Fibroblast of villous mesenchyme (primary cell): ENCODE results near the gene ITGA6. TPM values are rescaled to one million over a fixed set of nuclear protein-coding genes. Genes with fewer than 3 reads are reported as not detected.

ENCODE experiments used
- DNase-seq: peaks from one replicate; pipeline ENCODE4 v3.0.0-alpha.2; 2010; ENCODE audit warnings: low read depth
- H3K4me3 ChIP-seq: 2 replicates; pipeline ENCODE4 v1.5.1; 2011; ENCODE audit warnings: low read depth, mild to moderate bottlenecking, low read length
- total RNA-seq: library from RNA; depleted of rRNA; stranded (reverse); fragments of >200 nt; gene quantifications from 2 replicates; pipeline ENCODE4 v1.2.3, GENCODE V29; 2012
- TF ChIP-seq, protein P1 (sequence below): IDR thresholded peaks from 2 replicates; pipeline ENCODE4 v1.5.1; 2012; ENCODE audit warnings: low read depth, mild to moderate bottlenecking, low read length; ENCODE audit not compliant: insufficient read depth

The ITGA6 gene
- total RNA-seq, 1 donor: 131 TPM

DNA sequence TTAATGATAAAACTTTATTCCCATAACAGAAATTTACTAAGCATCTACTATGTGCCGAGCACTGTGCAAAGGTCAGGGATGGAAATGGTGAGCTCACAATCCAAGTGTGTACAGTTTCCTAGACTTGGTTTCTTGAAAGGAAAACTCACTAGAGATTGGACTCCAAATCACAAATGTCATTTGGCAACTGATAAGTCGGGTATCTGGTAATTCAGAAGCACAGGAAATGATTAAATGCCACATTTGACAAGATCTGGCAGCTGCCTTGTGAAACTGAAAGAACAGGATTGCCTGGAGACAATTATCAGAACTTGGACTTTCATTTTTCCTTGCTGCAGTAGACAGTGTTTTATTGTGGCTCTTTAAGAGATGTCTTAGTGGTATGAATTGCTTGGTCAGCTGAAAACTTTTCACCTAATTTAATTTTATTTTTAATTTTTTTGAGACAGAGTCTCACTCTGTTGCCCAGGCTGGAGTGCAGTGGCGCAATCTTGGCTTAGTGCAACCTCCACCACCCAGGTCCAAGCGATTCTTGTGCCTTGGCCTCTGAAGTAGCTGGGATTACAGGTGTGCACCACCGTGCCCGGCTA, 19.2 kb downstream of the ITGA6 start:
- DNase-seq: no peak
- H3K4me3 ChIP-seq: no peak overlapping the region
- TF ChIP-seq, protein P1, sequence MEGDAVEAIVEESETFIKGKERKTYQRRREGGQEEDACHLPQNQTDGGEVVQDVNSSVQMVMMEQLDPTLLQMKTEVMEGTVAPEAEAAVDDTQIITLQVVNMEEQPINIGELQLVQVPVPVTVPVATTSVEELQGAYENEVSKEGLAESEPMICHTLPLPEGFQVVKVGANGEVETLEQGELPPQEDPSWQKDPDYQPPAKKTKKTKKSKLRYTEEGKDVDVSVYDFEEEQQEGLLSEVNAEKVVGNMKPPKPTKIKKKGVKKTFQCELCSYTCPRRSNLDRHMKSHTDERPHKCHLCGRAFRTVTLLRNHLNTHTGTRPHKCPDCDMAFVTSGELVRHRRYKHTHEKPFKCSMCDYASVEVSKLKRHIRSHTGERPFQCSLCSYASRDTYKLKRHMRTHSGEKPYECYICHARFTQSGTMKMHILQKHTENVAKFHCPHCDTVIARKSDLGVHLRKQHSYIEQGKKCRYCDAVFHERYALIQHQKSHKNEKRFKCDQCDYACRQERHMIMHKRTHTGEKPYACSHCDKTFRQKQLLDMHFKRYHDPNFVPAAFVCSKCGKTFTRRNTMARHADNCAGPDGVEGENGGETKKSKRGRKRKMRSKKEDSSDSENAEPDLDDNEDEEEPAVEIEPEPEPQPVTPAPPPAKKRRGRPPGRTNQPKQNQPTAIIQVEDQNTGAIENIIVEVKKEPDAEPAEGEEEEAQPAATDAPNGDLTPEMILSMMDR: no peak

DNA sequence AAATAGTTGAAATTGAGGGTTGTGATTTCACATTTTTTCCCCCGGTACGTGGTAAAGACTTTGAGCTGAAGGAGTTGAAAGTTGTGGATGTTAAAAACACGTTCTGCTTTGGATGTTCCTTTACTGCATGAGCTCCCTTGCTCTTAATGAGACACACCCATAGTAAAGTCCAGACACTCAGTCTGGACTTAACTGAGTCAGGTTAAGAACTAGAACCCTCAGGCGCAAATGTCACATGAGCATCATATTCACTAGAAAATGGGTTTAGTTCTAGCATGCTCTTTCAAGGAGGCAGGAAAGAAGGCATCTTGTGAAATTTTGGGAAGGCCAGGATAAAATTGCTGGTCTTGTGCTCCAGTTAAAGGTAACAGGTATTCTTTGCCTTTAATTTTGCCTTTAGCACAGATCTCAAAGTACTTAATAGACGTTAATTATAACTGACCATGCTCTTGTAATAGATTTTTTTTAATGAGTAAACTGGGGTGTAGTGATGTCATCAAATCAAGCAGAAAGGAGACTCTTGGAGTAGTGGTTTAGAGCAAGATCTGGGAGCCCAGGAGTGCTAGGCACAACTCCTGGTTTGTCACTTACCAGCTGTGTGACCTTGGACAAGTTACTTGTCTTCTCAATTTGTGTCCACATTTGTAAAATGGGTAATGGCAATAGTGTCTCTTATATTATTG, 20.6 kb downstream of the ITGA6 start:
- no peak for DNase-seq
- TF ChIP-seq, protein P1: no peak

DNA sequence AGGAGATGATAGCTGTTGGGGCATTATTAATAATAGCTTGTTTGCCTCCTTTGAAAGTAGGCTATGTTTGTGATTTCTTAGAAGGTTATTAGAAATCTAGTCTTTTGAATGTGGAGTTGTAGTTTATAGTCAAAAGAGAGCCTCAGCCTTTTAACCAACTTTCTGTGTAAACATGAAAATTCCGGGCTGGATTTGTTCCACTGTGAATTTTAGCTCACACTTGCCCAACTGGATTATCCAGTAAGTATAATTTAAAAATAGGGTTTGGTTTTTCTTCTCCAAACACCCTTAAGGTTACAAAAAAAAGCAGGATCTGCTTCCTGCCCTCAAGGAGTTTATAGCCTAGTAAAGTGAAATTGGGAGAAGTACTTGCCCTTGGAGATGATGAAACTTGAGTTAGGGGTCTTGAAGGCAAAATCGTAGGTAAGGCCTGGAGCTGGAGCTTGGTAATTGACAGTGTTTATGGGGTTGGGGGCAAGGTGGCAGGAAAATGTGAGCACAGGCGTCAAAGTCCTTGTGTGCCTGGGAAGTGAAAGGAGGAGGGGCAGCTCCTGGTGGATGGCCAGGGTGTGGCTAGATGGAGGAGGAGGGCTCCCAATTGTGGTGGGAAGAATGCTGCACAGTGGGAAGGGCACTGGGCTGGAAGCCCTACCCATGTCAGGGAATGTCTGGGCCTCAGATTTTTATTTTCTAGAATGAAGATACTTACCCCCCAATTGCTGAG, 21.3 kb downstream of the ITGA6 start:
- TF ChIP-seq, protein P1: no peak
- H3K4me3 ChIP-seq: no peak overlapping the region
- DNase-seq: no peak

More for the DNA sequence above, 20.6 kb downstream of the ITGA6 start:
- no peak overlapping the region for H3K4me3 ChIP-seq

DNA sequence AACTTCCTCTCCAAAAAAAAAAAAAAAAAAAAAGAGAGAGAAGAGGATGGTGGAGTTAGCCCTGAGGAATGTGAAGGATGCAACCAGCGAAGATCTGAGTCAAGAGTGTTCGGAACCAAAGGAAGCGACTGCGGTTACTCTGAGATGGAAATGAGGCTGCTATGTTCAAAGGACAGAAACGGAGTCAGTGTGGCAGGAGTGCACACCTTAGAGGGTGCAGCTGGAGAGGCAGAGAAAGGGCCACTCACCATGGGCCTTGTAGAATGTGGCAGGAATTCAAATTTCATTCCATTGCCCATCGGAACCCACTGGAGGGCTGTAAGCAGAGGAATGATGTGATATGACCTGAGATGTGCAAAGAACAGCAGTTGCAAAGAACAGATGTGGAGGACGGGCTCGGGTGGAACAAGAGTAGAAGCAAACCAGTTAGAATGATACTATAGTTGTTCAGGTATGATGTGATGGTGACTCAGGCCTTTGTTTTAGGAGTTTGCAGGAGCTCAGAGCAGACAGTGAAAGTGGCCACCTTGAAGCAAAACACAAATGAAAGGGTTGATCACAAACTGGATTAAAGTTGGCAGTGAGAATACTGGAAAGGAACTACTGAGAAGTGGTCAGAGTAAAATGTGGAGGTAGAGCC, 22.6 kb downstream of the ITGA6 start:
- no peak for DNase-seq
- TF ChIP-seq, protein P1: no peak
- H3K4me3 ChIP-seq: no peak overlapping the region

DNA sequence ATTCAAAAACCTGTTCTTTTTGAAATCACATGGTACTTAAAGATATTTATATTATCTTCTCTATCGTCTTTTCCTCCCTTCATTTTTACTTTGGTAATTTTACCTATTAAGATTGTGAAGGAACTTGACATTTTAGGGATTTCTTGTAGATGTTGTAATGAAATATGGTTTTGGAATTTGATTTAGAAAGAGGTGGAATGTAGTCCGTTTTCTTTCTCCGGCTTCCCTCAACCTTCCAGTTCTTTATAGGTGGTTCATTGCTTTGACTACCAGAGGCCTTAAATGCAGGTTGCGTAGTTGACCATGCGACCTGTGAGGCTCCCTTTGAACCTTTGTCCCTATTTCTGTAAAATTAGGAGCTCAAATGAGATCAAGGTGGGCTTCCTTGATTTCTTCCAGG, 24.5 kb downstream of the ITGA6 start:
- H3K4me3 ChIP-seq: no peak overlapping the region
- TF ChIP-seq, protein P1: no peak
- DNase-seq: no peak

DNA sequence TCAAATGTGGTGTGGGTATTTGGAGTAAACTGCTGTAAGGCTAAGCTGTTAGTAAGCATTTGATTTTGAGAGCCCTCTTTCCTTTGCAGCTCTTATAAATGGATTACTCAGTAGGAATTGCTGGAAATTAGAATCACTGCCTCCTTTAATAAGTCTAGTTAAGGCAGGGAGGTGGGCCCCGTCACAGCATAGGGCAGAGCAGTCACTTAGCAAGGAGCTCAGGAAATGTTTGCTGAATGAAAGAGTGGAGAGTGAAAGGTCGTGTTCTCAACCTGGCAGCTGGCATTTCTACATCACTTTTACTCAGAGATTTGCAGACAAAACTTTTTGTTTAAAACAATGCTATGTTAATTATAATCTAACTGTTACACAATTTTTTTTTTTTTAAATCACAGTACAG, 25.5 kb downstream of the ITGA6 start:
- DNase-seq: no peak
- H3K4me3 ChIP-seq: no peak overlapping the region
- TF ChIP-seq, protein P1: no peak
